ENCODE data around the gene ATP11A.
"Not testable (repeated sequence)": the region's sequence is repeated elsewhere in the genome, so short reads cannot be mapped to it uniquely, and the experiment has no call there.

The ATP11A gene

DNA sequence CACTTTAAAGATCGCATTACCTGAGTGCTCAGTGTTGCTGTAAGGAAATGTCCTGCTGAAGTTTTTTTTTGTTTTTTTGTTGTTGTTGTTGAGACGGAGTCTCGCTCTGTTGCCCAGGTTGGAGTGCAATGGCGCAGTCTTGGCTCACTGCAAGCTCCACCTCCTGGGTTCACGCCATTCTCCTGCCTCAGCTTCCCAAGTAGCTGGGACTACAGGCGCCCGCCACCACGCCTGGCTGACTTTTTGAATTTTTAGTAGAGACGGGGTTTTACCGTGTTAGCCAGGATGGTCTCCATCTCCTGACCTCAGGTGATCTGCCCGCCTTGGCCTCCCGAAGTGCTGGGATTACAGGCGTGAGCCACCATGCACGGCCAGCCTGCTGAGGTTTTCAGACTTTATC is 175.6 kb downstream of the ATP11A start:
- DNase-seq (ENCODE audit: low read depth), result not testable (repeated sequence)

DNA sequence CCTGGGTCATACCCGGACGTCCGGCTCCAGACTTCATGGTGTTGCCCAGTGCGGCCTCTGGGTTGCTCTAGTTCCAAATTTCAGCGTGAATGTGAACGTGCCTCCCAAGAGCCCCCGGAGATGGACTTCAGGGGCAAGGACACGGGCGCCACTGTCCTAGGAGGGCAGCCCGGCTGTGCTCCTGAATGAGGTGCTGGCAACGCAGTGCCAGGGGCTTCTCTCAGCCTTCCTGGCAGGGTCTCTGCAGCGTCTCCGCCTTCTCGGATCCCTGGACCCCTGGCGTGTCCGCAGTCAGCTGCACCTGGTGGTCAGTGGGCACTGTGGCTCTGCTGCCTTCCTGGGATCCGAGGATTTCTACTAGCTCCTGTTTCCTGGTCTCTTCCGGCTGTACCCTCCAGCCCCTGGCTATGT is 177.5 kb downstream of the ATP11A start:
- no peak for DNase-seq (ENCODE audit: low read depth)

DNA sequence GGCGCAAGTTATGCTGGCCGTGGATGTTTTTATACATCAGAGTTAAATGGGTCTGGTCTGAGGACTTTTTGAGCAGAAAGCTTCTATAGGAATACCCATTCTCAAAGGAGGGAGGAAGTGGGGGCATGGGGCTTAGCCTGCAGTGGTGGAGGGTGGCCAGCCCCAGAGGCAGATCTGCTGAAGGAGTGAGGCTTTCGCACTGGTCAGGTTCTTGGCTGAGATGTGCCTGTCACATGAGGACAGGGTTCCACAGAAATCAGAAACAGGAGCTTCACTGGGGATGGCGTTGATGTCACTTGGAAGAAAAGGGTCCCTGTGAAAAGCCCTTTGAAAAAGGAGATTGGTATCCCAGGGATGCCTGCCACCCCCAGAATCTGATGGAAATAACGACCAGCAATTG is 178.5 kb downstream of the ATP11A start:
- DNase-seq (ENCODE audit: low read depth), result no peak

DNA sequence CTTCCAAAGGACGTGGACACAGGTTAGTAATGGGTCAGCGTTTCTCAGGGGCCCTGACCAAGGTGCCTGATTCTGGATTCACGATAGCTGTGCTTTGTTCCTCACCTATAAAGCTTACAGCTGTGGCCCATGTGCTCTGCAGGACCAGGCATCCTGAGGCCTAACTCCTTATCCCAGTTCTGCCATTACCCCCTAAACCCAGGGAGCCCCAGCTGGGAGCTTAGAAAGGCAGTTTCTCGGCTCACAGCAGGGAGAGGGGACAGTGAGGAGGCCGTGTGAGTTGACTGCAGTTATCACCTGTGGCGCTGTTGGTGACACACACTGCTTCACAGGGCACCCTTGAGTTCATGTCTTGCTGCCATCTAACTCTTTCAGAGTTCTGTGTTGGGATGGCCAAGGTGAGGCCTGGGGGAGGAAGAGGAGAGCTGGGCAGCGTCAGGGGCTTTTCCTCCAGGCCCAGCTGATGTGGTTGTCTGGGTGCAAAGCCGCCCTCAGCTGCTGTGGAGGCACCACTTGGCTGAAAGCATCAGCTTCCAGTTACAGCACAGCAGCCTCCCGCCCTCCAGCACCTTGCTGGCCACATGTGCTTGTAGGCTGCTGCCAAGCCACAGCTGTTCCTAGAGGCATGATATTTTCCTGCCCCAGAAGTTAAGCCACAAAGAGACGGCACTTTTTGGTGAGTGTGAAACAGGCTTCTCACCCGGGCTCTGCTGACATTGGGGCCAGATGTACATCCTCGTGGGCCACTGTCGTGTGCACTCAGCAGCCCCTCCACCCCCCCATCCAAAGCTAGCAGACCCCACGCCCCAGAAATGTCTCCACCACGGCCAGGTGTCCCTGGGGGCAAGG is 179.6 kb downstream of the ATP11A start:
- DNase-seq (ENCODE audit: low read depth), result no peak

DNA sequence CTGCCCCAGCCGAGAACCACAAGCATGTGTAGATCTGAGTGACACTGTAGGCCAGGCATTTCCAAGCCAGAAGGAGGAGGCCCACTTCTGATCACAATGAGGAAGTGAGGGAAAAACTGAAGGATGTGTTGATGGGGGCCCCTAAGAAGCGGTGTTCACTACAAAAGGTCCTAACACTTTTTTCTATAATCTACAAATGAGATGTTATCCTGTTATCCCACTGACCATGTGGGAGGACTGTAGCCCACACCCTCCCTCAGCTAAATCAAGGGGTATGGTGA is 180.2 kb downstream of the ATP11A start:
- DNase-seq (ENCODE audit: low read depth), result no peak

DNA sequence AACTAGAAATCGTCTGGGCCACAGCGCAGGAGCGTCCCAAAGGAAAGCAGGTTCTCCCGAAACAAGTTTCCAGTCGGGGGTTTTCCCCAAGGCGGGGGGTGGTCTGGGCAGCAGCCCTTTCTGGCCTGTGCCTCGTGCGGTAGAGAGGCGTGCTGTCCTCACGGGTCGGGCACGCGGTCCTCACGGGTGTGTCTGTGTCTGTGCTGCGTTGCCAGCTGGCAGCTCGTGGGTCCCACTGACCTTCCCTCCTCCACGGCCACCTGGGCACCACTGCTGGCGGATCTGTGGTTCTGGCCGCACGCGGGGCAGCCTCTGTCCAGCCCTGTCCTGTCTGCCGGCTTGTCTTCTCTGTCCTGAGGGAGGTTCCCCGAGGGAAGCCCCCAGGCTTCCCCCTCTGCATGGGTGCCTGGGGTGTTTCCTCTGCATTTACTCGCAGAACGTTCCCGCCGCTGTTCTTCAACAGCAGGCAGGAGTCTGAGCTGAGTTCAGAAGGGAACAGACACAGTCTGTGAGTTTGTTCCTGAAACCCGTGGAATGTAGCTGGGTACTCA is 181.0 kb downstream of the ATP11A start:
- no peak for DNase-seq (ENCODE audit: low read depth)

DNA sequence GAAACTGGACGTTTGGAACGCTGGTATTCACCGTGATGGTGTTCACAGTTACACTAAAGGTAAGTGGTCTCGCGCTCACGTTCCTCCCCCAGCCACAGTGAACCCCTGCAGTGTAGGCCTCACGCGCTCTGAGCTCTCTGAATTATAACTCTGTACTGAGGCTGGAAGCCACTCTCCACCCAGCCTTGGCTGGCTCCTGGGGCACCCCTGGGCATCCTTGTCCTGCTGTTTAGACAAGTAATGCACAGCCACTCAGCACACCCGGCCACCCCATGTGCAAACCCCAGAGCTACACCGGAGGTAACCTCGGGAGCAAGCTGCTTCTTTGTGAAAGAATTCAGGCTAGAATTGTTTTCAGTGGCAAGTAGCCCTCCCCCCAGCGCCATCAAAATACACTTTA is 181.9 kb downstream of the ATP11A start:
- DNase-seq (ENCODE audit: low read depth), result no peak

DNA sequence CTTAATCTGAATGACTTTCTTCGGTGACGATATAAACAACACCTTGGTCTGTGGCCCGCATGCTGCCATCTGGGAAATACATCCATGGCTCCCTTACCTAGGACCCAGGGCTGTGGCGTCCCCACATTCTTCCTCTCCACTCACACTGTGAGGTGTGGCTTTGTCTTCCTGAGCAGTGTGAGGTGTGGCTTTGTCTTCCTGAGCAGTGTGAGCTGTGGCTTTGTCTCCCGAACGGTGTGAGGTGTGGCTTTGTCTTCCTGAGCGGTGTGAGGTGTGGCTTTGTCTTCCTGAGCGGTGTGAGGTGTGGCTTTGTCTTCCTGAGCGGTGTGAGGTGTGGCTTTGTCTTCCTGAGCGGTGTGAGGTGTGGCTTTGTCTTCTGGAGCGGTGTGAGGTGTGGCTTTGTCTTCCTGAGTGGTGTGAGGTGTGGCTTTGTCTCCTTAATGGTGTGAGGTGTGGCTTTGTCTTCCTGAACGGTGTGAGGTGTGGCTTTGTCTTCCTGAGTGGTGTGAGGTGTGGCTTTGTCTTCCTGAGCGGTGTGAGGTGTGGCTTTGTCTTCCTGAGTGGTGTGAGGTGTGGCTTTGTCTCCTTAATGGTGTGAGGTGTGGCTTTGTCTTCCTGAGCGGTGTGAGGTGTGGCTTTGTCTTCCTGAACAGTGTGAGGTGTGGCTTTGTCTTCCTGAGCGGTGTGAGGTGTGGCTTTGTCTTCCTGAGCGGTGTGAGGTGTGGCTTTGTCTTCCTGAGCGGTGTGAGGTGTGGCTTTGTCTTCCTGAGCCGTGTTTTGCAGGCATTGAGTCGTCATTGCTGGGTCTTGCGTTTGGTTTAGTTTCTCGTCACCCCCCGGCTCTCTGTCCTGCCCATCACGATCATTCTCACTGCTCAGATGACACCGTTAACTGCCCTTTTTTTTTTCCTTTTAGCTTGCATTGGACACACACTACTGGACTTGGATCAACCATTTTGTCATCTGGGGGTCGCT is 183.1 kb downstream of the ATP11A start:
- DNase-seq (ENCODE audit: low read depth), result not testable (repeated sequence)

DNA sequence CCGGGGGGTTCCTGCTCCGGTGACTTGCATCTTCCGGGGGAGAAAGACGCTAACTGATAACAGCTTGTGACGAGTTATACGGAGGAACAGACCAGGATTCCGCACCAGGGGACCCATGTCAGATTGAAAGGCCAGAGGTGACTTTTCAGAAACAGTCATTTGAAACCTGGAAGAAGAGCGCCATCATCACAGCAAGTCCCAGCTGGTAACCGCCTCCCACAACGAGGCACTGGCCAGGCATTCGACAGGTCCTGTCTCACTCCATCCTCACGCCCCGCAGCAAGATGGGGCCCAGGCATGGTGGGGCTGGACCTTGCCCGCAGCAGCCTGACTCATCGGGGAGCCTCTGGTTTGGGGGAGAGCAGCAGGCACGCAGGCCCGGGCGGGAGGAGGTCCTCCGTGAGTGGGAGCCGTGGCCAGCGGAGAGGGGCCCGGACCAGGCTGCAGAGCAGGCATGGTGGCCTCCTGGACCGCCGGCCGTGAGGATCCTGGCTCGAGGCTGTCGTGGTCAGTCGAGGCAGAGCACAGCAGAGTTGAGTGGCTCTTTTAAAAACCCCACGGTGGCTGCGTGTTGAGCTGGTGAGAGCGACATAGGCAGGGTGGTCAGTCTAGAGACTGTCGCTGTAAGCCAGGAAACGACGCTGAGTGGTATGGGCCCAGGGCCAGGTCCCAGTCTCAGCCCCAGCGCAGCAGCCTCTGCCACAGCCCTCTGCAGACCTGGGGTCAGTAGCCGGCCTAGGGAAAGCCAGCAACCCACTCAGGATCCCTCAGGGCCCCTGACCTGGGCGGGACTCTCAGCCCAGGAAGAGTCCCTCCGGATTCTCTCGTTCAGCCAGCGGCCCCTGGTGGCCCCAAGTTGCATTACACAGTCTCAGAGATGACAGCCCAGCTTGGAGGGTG is 184.3 kb downstream of the ATP11A start:
- peak; percentile 69 for DNase-seq (ENCODE audit: low read depth)

DNA sequence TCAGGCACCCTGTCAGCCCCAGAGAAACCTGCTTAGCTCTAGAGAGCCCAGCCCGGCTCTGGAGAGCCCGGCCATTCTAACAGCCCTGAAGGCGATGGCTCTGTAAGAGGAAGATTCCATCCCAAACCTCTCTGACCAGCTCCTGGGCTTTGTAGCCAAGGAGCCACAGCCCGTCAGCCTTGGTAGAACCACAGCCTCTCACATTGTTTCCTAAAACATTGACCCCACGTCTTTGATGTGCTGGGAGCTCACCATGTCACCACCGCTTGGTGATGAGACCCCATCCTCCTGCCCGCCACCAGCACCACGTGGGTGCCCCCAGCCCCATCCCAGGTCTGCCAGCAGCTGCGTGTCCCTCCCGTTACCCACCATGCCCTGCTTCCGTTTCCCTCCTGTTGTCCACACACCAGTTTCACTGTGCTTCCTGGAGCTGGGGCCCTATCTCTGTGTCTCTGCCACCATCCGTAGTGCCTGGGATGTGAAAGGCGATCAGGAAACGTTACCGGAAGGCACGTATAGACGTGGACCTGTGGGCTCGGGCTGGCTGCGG is 185.0 kb downstream of the ATP11A start:
- DNase-seq (ENCODE audit: low read depth), result no peak

DNA sequence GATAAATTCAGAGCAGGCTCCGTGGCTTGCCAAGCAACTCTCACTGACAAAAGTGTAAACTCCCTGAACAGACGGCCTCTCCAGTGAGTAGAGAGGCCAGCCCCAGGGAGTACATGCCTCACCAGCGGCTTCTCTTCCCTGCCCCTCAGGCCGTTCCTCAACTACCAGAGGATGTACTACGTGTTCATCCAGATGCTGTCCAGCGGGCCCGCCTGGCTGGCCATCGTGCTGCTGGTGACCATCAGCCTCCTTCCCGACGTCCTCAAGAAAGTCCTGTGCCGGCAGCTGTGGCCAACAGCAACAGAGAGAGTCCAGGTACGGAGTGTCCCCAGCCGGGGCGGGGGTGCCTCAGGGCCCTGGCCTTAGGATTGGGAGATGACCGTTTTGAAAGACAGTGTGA is 185.8 kb downstream of the ATP11A start:
- DNase-seq (ENCODE audit: low read depth), result no peak

DNA sequence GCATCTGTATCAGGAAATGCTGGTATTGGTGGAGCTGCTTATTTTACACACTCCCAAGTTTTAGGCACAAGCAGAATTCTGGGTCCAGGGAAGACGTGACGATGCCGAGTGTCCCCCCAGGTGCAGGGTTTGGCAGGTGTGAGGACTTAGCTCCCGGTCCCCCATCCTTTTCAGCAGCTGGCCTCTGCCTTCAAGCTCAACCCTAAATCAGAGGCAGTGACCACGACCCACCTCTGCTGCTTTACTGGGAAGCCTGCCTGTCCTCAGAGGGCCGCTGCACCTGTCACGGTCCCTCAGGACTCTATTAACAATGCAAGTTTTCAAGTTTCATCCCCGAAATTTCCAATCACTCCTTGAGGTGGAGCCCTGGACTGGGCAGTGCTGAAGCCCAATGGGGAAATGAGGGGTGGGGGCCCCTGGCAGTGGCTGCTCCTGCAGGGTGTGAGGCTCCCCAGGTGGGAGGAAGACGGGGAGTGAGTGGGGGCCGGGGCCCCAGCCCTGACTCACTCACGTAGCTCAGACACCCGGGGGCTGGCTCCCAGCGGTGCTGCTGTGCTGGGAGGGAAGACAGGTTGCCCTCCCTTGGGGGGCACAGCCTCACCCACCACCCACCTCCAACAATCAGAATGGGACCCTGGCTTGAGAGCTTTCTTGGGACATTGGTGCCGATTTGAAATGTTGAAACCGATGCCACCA is 186.6 kb downstream of the ATP11A start:
- DNase-seq (ENCODE audit: low read depth), result no peak

DNA sequence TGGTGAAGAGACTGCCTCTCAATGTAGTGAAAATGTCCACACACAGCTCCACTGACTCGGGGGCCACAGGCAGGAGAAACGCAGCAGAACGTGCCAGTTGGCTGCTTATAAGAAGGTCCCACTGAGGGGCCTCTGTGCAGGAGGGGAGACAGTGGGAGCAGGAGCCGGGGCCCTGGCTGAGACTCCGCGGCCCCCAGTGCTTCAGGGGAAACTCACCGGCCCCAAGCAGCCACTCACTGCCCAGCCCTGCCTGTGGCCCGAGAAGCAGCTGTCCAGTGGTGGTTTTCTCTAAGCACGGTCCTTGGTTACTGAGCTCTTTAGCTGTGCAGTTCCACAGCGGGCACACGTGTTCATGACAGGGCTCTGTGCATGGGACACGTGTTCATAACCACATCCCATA is 187.2 kb downstream of the ATP11A start:
- DNase-seq (ENCODE audit: low read depth), result no peak

DNA sequence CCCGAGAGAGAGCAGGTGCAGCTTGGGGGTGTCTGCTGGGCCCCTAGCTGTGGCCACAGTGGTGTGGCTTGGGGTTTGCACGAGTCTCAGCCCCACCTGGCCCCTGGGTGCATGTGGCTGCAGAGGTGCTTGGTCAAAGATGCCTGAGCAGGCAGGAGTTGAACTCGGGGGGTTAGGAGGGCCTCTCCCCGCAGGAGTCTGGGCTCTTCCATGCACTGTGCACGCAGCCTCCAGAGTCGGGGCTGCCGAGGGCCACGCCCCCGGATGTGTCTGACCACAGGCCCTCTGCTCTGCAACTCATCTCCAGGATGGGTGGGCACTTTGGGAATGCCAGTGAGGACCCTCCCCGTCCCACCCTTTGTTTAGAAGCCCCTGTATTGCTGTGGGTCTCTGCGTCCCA is 187.7 kb downstream of the ATP11A start:
- DNase-seq (ENCODE audit: low read depth), result no peak

DNA sequence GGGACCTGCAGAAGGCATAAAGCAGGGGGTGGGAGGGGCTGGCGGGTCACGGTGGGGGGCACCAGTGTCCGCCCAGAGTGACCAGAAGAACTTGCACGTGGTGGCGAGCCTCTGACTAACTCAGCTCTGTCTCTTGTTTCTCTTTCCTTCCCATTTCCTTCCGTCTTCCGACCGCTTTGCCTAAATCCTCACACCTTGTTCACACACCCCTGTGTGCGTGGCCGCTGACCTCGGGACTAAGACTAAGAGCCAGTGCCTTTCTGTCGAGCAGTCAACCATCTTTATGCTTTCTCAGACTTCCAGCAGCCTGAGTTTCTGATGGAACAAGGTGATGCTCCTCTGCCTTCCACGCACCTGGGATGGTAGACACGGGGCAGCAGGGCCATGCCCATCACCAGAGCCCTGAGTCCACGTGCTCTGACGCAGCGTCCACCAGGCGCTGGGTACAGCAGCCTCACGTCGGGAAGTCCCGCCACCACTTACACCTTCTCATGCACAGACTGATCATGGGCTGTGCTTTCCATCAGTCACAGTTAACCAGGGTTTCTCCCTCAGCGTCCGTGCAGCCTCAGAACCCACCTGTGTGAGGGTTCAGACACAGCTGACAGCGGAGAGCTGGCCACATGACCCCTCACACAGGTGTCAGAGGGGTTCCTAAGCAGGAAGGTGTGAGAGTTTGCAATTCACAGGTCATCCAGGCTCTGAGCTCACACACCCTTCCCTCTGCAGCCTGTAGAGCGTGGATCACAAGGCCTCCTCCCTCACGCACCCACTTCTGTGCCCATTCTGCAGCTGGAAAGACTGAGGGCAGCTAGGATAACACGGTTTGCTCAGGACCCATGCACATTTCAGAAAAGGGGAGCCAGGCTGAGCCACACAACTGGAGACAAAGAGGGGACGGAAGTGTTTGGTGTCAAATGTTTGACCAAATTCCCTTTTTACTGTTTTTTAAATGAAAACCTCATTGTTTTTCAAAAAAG is 188.4 kb downstream of the ATP11A start:
- no peak for DNase-seq (ENCODE audit: low read depth)

DNA sequence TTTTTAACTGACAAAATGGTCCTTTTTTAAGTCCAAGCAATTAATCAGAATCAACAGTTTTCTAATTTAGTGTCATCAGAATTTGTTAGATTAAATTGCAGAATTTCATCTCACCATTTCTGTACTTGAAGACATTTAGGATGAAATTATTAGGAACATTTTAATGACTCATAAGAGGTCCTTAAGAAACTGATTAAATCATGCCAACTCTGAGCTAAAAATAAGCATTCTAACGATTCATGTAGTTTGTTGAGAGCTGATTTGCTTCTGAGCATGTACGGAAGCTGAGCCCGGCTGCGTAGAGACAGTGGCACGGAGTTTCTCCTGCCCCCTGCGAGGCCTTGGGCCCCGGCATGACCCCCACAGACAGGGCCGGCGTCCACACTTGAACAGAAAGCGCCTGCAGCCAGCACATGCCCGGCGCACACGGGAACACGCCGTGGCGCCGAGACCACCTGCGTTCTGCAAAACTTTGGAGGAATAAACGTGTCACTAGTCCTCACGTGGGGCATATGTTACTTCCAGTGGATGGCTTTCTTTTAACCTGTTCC is 189.5 kb downstream of the ATP11A start:
- peak; percentile 22 for DNase-seq (ENCODE audit: low read depth)

DNA sequence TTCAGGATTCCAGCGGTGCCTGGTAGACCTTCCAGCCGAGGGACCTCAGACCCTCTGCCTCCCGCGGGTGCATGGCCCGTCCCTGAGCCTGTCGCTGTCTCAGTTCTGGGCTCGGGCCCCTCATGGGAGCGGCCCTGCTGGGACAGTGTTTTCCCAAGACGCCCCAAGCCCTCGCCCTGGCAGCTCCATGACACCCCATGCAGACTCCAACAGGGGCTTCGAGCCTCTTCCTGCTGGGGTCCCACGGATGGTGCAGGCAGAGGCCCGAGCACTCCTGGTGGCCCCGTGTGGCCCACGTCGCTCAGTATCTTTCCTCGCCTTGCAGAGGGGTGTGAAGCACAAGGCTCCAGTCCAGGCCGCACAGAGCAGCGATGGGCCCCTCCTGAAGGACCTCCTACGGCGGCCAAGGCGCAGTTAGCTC is 190.4 kb downstream of the ATP11A start:
- no peak for DNase-seq (ENCODE audit: low read depth)

DNA sequence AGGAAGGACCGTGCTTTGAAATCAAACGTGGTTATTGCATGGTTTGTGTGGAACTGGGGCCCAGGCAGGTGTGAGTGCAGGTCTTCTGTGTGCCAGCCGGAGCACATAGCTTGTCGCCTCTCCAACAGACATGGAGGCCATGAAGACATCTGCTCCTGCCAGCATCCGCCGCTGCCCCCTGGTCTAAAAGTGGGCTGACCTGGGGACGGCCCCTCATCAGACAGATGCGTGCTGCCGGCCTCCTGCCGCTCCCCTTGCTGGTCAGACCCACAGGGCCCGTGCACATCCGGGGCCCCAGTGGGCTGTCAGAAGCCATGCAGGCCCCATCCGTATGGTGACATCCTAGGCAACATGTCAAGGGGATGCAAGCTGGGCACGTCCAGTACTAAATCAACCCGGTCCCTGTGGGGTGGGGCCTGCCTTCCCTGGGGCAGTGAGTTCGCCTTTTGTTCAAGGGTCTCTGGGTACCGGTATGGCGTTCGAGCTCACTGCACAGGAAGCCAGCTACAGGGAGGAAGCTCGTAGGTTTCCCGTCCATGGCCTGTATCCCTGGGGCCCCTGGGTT is 191.2 kb downstream of the ATP11A start:
- DNase-seq (ENCODE audit: low read depth), result no peak
